ENCODE data around the gene NUDT6. TPM values are rescaled to one million over a fixed set of nuclear protein-coding genes. Genes with fewer than 3 reads are reported as not detected.

NUDT6 gene
- total RNA-seq, 4 donors from 2014 or later: 2.5 to 10.2 (median 6.2) TPM

Other genes with a start within 250 kb of the NUDT6 start
- 1 to 10 TPM; 3.2 to 5.7 (median 3.7) TPM for gene BBS12, start 189.9 kb downstream of the NUDT6 start, total RNA-seq
- gene FGF2, start 95.8 kb downstream of the NUDT6 start, total RNA-seq: 10 to 100 TPM; 22.0 to 50.9 (median 27.7) TPM